ENCODE data around the gene OPRL1. TPM values are rescaled to one million over a fixed set of nuclear protein-coding genes. Genes with fewer than 3 reads are reported as not detected.

The OPRL1 gene
- polyA plus RNA-seq, 1 of the 3 experiments (the other 2 are of a cell fraction) = 1.8 TPM

DNA sequence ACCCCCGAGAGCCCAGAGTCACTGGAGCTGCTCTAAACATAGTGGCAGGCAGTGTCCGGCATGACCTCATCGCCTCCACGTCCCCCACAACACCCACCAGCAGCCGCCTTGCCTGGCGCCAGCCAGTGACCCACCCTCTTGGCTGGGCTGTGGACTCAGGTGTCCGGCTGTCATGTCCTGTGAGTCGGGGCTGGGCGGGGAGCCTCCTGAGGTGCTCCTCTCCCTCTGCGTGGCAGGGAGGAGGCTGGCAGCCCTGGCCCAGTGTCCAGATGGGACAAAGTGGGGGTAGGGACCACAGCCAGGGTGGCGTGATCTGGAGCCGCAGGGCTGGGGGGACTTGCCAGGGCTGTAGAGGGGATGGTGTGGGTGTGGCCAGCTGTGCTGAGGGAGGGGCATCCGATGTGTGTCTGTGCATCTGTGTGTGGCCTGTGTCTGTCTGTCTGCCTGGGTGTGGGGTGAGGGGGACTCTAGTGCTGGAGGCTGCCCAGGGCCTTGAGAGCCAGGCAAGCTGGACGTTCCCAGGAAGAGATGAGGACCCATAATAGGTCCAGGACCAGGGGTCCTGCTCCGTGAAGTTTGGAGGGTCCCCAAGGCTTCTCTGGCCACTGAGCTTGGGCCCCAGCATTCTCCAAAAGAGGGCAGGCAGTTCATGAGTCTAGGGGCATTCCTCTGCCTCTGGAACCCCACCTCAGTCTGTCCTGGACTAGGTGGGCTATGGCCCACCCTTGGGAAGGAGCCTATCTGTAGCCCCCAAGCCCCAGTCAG, 28.1 kb upstream of the OPRL1 start:
- DNase-seq = no peak
- Histone ChIP-seq H3F3A (replicated peaks; ENCODE audit: insufficient read depth) (no peaks in the 10 kb centered on the region), H3K27ac (ENCODE audit: low read depth in 2 of 2, low read length in 1 of 2) (no peak overlapping the region), H2AFZ (ENCODE audit: low read depth) (no peak overlapping the region), H3K9me3 (no peaks in the 10 kb centered on the region), H4K20me1 (ENCODE audit: insufficient read depth) (no peaks in the 10 kb centered on the region), H3K4me3 (ENCODE audit: low read depth in 2 of 2, low read length in 1 of 2) (no peak overlapping the region), H3K9me2 (no peaks in the 10 kb centered on the region), H3K4me2 (no peak overlapping the region), H3K4me1 (ENCODE audit: control insufficient read depth in 1 of 2, insufficient read depth in 2 of 2, low read depth in 1 of 2, low read length in 1 of 2) (peaks cover 0 to 7% of the 10 kb centered on the region in 2 experiments; a peak in 1 of 4 replicates), H3K27me3 (ENCODE audit: insufficient read depth) (peaks cover 23% of the 10 kb centered on the region), H3K9ac (no peak overlapping the region), H3K36me3 (replicated peaks in 1 of 2; ENCODE audit: control insufficient read depth in 1 of 2, insufficient read depth in 2 of 2, low read length in 1 of 2) (no peaks in the 10 kb centered on the region), H3K79me2 (ENCODE audit: insufficient read depth) (no peaks in the 10 kb centered on the region)
- CTCF ChIA-PET = interaction anchor here (0.6 to 7.8 kb wide), 10 partner anchors 9 to 142 kb away, joined by 3 to 85 read pairs (median 3); partner anchors contain the start of genes C20orf204 and TCEA2
- POLR2A ChIA-PET = no interaction called here
- no peak for TF ChIP-seq FOSL2 (IDR thresholded peaks at IDR 0.05; ENCODE audit: borderline replicate concordance, low read depth)
- TF ChIP-seq GABPA (IDR thresholded peaks at IDR 0.05; ENCODE audit: low read depth) = no peak
- no peak for TF ChIP-seq TEAD4 (IDR thresholded peaks at IDR 0.05; ENCODE audit: borderline replicate concordance, insufficient read depth)
- no peak for TF ChIP-seq RCOR1 (IDR thresholded peaks at IDR 0.05; ENCODE audit: low read length)
- TF ChIP-seq GATA2 (CRISPR knock-in tag; IDR thresholded peaks at IDR 0.05) = no peak
- WGBS (ENCODE audit: low lambda C conversion rate) = 60% methylated on average over 1 of the region's 15 CpGs

DNA sequence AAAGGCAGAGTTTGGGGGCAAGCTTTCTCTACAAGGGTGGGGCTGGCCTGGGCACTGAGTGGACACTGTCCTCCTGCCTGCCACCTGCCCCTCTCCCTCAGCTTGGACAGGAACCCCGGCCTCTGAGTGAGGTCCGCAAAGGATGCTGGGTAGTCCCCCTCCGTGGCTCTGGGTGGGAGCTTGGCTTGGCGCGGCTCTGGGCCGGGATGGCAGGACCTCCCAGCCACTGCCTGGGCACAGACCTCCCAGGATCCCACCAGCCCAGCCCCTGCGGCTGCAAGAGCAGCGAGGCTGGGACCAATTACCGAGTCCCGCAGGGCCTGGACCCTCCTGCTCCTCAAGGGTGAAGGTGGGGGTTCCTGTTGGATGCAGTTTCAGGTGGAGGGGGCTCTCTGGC, 27.6 kb upstream of the OPRL1 start:
- H3K9ac ChIP-seq = no peak overlapping the region
- no peaks in the 10 kb centered on the region for H3K79me2 ChIP-seq (ENCODE audit: insufficient read depth)
- no peak for DNase-seq
- H3K4me3 ChIP-seq (ENCODE audit: low read depth in 2 of 2, low read length in 1 of 2) = no peak overlapping the region
- H3K36me3 ChIP-seq (replicated peaks in 1 of 2; ENCODE audit: control insufficient read depth in 1 of 2, insufficient read depth in 2 of 2, low read length in 1 of 2) = no peaks in the 10 kb centered on the region
- H3K27me3 ChIP-seq (ENCODE audit: insufficient read depth) = peaks cover 17% of the 10 kb centered on the region
- no peaks in the 10 kb centered on the region for H4K20me1 ChIP-seq (ENCODE audit: insufficient read depth)
- POLR2A ChIA-PET = no interaction called here
- no peaks in the 10 kb centered on the region for H3F3A ChIP-seq (replicated peaks; ENCODE audit: insufficient read depth)
- no peak overlapping the region for H3K27ac ChIP-seq (ENCODE audit: low read depth in 2 of 2, low read length in 1 of 2)
- peaks cover 0 to 7% of the 10 kb centered on the region in 2 experiments; a peak in 1 of 4 replicates for H3K4me1 ChIP-seq (ENCODE audit: control insufficient read depth in 1 of 2, insufficient read depth in 2 of 2, low read depth in 1 of 2, low read length in 1 of 2)
- no peak for TF ChIP-seq FOXJ3 (CRISPR knock-in tag; IDR thresholded peaks at IDR 0.05)
- no peak for TF ChIP-seq EP300 (IDR thresholded peaks at IDR 0.05; ENCODE audit: borderline replicate concordance in 1 of 2, low read depth in 1 of 2, low read length in 1 of 2)
- TF ChIP-seq NRF1 (IDR thresholded peaks at IDR 0.05; ENCODE audit: low read depth, low read length) = no peak
- TF ChIP-seq RCOR1 (IDR thresholded peaks at IDR 0.05; ENCODE audit: low read length) = no peak
- no peak for TF ChIP-seq YY1 (IDR thresholded peaks at IDR 0.05; ENCODE audit: low read depth)
- no peak for TF ChIP-seq TCF12 (IDR thresholded peaks at IDR 0.05)
- no peak for TF ChIP-seq SMC3 (IDR thresholded peaks at IDR 0.05; ENCODE audit: low read depth, low read length)
- no peak for TF ChIP-seq FOXM1 (IDR thresholded peaks at IDR 0.05; ENCODE audit: low read depth)
- TF ChIP-seq ELF1 (IDR thresholded peaks at IDR 0.05) = no peak
- TF ChIP-seq, protein P1, sequence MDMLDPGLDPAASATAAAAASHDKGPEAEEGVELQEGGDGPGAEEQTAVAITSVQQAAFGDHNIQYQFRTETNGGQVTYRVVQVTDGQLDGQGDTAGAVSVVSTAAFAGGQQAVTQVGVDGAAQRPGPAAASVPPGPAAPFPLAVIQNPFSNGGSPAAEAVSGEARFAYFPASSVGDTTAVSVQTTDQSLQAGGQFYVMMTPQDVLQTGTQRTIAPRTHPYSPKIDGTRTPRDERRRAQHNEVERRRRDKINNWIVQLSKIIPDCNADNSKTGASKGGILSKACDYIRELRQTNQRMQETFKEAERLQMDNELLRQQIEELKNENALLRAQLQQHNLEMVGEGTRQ (IDR thresholded peaks at IDR 0.05; ENCODE audit: borderline replicate concordance, low read depth, low read length) = no peak
- TF ChIP-seq JUND (IDR thresholded peaks at IDR 0.05) = no peak
- TF ChIP-seq NFIC (IDR thresholded peaks at IDR 0.05; ENCODE audit: borderline replicate concordance) = no peak
- TF ChIP-seq FOSL2 (IDR thresholded peaks at IDR 0.05; ENCODE audit: borderline replicate concordance, low read depth) = no peak
- no peak for TF ChIP-seq RFX5 (IDR thresholded peaks at IDR 0.05; ENCODE audit: low read length)
- no peak for TF ChIP-seq GABPA (IDR thresholded peaks at IDR 0.05; ENCODE audit: low read depth)
- no peak for TF ChIP-seq MEF2A (IDR thresholded peaks at IDR 0.05; ENCODE audit: borderline replicate concordance, low read depth)
- TF ChIP-seq, protein P2, sequence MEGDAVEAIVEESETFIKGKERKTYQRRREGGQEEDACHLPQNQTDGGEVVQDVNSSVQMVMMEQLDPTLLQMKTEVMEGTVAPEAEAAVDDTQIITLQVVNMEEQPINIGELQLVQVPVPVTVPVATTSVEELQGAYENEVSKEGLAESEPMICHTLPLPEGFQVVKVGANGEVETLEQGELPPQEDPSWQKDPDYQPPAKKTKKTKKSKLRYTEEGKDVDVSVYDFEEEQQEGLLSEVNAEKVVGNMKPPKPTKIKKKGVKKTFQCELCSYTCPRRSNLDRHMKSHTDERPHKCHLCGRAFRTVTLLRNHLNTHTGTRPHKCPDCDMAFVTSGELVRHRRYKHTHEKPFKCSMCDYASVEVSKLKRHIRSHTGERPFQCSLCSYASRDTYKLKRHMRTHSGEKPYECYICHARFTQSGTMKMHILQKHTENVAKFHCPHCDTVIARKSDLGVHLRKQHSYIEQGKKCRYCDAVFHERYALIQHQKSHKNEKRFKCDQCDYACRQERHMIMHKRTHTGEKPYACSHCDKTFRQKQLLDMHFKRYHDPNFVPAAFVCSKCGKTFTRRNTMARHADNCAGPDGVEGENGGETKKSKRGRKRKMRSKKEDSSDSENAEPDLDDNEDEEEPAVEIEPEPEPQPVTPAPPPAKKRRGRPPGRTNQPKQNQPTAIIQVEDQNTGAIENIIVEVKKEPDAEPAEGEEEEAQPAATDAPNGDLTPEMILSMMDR (IDR thresholded peaks at IDR 0.05) = no peak
- H3K9me3 ChIP-seq = no peaks in the 10 kb centered on the region
- no CpG with 5 or more reads among the region's 10 CpGs for WGBS (ENCODE audit: low lambda C conversion rate)
- H3K4me2 ChIP-seq = no peak overlapping the region
- H2AFZ ChIP-seq (ENCODE audit: low read depth) = no peak overlapping the region
- no peaks in the 10 kb centered on the region for H3K9me2 ChIP-seq
- CTCF ChIA-PET = interaction anchor here (0.6 to 7.8 kb wide), 8 partner anchors 10 to 79 kb away, joined by 3 to 85 read pairs (median 4); partner anchors contain the start of genes C20orf204 and TCEA2
